ENCODE measurements around the gene ADORA1.

The ADORA1 gene

DNA sequence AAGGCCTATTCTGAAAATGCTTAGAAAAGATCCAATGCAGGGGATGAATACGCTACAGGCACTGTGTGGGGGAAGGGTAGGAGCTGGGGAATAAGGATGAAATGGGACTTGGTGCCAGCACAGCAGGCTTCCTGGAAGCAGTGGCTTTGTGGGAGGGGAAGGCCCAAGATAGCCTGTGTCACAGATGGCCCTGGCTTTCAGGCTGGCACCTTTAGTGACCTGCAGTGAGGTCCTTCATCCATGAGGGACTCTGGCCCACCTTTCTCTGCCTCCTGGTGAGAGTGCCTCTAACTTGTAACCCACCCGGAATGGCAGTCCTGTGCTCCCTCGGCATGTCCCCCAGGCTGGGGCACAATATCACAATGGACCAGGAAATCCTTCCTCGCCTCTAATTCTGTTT is 58.1 kb downstream of the ADORA1 start:
- no peak for FAIRE-seq
- no peak for DNase-seq (ENCODE audit: insufficient read length, low spot score)
- TF ChIP-seq POLR2A (IDR thresholded peaks at IDR 0.05; ENCODE audit: low read depth, low read length), result no peak
- TF ChIP-seq TAF1 (IDR thresholded peaks at IDR 0.05; ENCODE audit: low read depth, low read length), result no peak
- no peak for TF ChIP-seq POLR2AphosphoS5 (IDR thresholded peaks at IDR 0.05; ENCODE audit: low read depth, low read length)
- TF ChIP-seq SPI1 (IDR thresholded peaks at IDR 0.05; ENCODE audit: low read depth, low read length), result no peak
- no peak for TF ChIP-seq PAX5 (IDR thresholded peaks at IDR 0.05; ENCODE audit: insufficient read depth, low read length, severe bottlenecking)
- no peak for TF ChIP-seq POU2F2 (IDR thresholded peaks at IDR 0.05; ENCODE audit: low read depth, low read length)

DNA sequence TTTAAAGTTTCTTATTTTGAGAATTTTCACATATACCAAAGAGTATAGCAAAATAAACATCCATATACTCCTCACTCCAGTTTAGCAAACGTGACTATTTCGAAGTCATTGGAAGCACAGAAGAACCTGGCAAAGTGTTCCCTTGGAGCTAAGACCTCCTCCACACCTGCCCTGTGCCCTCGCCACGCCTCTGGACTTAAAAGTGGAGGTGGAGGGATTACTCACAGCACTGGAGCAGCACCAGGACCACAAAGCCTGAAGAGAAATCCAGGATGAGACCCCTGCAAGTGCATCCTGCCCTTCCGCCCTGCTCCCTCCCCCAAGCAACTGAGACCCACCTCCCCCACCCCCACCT is 58.5 kb downstream of the ADORA1 start:
- TF ChIP-seq TAF1 (IDR thresholded peaks at IDR 0.05; ENCODE audit: low read depth, low read length), result no peak
- no peak for TF ChIP-seq POLR2A (IDR thresholded peaks at IDR 0.05; ENCODE audit: low read depth, low read length)
- no peak for TF ChIP-seq POU2F2 (IDR thresholded peaks at IDR 0.05; ENCODE audit: low read depth, low read length)
- no peak for TF ChIP-seq SPI1 (IDR thresholded peaks at IDR 0.05; ENCODE audit: low read depth, low read length)
- TF ChIP-seq PAX5 (IDR thresholded peaks at IDR 0.05; ENCODE audit: insufficient read depth, low read length, severe bottlenecking), result no peak
- no peak for TF ChIP-seq POLR2AphosphoS5 (IDR thresholded peaks at IDR 0.05; ENCODE audit: low read depth, low read length)
- FAIRE-seq (no peak), DNase-seq (ENCODE audit: insufficient read length, low spot score) (no peak)

DNA sequence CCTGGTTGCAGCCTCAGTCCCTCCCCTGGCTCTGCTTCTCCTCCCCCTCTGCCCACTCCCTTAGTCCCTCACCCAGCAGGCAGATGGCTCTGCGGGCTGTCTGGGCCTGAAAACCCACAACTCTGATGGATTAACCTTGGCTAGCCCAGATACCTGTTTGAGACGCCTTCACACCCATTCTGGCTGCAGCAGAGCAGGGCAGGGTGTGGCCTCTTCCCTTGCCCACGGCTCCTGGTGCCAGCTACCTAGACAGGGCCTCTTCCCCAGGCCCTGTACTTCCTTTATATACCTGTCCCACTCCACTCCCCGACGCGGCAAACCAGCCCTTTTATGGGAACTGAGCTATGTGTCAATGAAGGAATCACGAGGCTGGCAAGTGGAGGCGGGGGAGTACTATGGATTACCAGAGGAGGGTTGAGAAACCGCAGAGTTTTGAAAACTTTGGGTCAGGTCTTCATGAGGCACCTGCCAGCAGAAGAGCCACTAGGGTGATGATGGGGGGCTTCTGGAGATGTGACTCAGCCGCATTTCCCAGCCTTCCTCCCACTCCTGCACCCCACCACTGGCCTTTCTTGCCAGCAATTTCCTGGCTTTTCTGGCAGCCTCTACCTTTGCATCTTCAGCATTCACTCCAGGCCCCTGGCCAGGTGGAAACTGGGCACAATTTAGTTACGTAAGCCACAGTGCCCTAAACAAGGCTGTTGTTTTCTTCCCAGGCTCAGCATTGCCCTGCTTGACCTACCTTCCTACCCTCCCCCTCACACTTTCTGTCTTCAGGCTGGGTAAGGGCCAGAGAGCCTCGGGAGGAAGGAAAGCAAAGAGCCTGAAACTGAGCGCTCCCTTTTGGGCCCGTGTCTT is 59.1 kb downstream of the ADORA1 start, which contains the start of gene CHI3L1:
Gene CHI3L1 (minus strand): TSS at position 259 of the 858 bp plus-strand sequence. CDS start 81 bp downstream, at position 178.
- no peak for TF ChIP-seq PAX5 (IDR thresholded peaks at IDR 0.05; ENCODE audit: insufficient read depth, low read length, severe bottlenecking)
- no peak for TF ChIP-seq POU2F2 (IDR thresholded peaks at IDR 0.05; ENCODE audit: low read depth, low read length)
- no peak for TF ChIP-seq TAF1 (IDR thresholded peaks at IDR 0.05; ENCODE audit: low read depth, low read length)
- no peak for TF ChIP-seq SPI1 (IDR thresholded peaks at IDR 0.05; ENCODE audit: low read depth, low read length)
- TF ChIP-seq POLR2AphosphoS5 (IDR thresholded peaks at IDR 0.05; ENCODE audit: low read depth, low read length), result no peak
- TF ChIP-seq POLR2A (IDR thresholded peaks at IDR 0.05; ENCODE audit: low read depth, low read length), result no peak
- DNase-seq (ENCODE audit: insufficient read length, low spot score), result no peak
- FAIRE-seq, result no peak

DNA sequence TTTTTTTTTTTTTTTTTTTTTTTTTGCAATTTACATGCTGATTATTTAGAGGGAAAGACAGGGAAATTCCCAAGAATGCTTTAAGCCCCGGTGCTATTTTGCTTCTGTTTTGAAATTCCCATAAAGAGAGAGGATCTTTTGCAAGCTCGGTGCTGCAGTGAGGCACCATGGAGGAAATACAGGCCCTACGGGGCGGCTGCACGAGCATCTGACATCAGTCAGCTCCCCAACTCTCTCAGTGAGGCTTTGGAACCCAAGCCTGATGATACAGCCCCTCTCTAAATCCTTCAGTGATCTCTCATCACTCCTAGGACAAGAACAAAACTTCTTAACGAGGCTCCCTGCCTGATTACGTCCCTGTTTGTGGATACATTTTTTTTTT is 59.8 kb downstream of the ADORA1 start:
- FAIRE-seq (no peak), DNase-seq (ENCODE audit: insufficient read length, low spot score) (no peak)
- TF ChIP-seq SPI1 (IDR thresholded peaks at IDR 0.05; ENCODE audit: low read depth, low read length) (no peak), POU2F2 (IDR thresholded peaks at IDR 0.05; ENCODE audit: low read depth, low read length) (no peak), POLR2AphosphoS5 (IDR thresholded peaks at IDR 0.05; ENCODE audit: low read depth, low read length) (no peak), POLR2A (IDR thresholded peaks at IDR 0.05; ENCODE audit: low read depth, low read length) (no peak), PAX5 (IDR thresholded peaks at IDR 0.05; ENCODE audit: insufficient read depth, low read length, severe bottlenecking) (no peak), TAF1 (IDR thresholded peaks at IDR 0.05; ENCODE audit: low read depth, low read length) (no peak)

DNA sequence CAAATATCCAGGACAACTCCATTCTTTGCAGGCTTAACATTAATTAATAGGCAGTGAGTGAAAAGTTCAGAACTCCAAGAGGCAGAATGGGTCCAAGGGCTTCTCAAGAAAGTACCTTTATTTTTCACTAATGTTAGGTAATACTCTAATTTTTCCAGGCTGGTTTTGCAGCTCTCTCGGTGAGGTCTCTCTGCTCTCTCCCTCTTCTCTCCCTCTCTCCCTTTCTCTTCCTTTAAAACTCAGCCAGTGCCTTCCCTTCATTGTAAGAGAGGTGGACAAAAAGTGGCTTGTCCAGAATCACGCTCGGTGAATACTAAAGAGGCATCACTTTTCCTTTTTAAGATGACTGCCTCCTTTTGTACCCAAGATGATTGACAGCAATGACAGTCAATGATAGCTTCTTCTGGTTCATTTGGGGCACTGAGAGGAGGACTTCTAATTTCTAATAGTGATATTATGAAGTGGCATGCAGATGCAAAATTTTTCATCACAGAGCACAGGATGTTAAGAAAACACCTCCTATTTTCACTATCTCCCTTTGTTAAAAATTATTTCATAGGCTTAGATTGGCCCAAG is 60.3 kb downstream of the ADORA1 start:
- DNase-seq (ENCODE audit: insufficient read length, low spot score), result no peak
- no peak for FAIRE-seq
- TF ChIP-seq POLR2AphosphoS5 (IDR thresholded peaks at IDR 0.05; ENCODE audit: low read depth, low read length) (no peak), PAX5 (IDR thresholded peaks at IDR 0.05; ENCODE audit: insufficient read depth, low read length, severe bottlenecking) (no peak), POU2F2 (IDR thresholded peaks at IDR 0.05; ENCODE audit: low read depth, low read length) (no peak), TAF1 (IDR thresholded peaks at IDR 0.05; ENCODE audit: low read depth, low read length) (no peak), POLR2A (IDR thresholded peaks at IDR 0.05; ENCODE audit: low read depth, low read length) (no peak), SPI1 (IDR thresholded peaks at IDR 0.05; ENCODE audit: low read depth, low read length) (no peak)

DNA sequence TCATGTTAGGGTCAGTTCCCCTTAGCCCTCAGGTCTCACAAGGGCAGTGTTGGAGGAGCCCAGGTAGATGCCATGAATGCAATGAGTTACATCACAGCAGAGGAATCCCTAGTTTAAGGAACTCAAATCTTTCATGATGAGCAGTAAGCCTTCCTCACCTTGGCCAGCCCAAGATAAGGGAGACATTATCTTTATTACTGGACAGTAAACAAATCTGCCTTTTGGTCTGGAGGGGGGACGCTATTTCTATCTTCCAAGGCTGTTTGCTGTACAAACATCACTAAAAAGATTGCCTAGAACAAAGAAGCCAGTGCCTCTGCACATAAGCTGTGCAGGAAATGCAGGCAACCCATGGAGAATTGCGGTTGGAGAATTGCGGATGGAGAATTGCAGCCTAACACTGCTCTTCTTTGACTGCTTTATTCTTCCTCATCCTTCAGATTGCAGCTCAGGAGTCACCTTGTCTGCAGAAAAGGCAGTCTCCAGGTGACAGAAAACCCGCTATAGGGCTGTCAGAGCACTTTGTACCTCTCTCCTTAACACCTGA is 61.2 kb downstream of the ADORA1 start:
- DNase-seq (ENCODE audit: insufficient read length, low spot score) (no peak), FAIRE-seq (no peak)
- TF ChIP-seq POLR2A (IDR thresholded peaks at IDR 0.05; ENCODE audit: low read depth, low read length) (no peak), TAF1 (IDR thresholded peaks at IDR 0.05; ENCODE audit: low read depth, low read length) (no peak), POU2F2 (IDR thresholded peaks at IDR 0.05; ENCODE audit: low read depth, low read length) (no peak), SPI1 (IDR thresholded peaks at IDR 0.05; ENCODE audit: low read depth, low read length) (no peak), PAX5 (IDR thresholded peaks at IDR 0.05; ENCODE audit: insufficient read depth, low read length, severe bottlenecking) (no peak), POLR2AphosphoS5 (IDR thresholded peaks at IDR 0.05; ENCODE audit: low read depth, low read length) (no peak)

DNA sequence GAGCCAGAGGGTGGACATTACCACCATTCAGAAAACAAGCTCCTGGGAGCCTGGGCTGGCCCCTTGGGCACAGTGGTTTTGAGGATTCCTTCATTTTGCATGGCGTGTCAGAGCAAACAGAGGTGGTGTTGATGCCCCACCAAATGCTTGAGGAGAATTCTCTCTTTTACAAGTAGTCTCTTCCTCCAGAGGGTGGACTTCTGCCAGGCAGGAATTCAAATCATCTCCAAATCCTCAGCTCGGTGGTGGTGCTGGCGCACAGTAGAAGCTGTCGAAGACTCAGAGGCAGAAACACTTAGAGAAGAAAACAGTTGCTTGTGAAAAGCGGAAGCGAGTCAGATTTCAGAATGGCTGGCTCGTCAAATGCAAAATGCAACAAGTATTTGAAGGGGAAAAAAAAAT is 62.4 kb downstream of the ADORA1 start:
- TF ChIP-seq POLR2A (IDR thresholded peaks at IDR 0.05; ENCODE audit: low read depth, low read length) (no peak), PAX5 (IDR thresholded peaks at IDR 0.05; ENCODE audit: insufficient read depth, low read length, severe bottlenecking) (no peak), TAF1 (IDR thresholded peaks at IDR 0.05; ENCODE audit: low read depth, low read length) (no peak), SPI1 (IDR thresholded peaks at IDR 0.05; ENCODE audit: low read depth, low read length) (no peak), POU2F2 (IDR thresholded peaks at IDR 0.05; ENCODE audit: low read depth, low read length) (no peak), POLR2AphosphoS5 (IDR thresholded peaks at IDR 0.05; ENCODE audit: low read depth, low read length) (no peak)
- FAIRE-seq, result no peak
- no peak for DNase-seq (ENCODE audit: insufficient read length, low spot score)

DNA sequence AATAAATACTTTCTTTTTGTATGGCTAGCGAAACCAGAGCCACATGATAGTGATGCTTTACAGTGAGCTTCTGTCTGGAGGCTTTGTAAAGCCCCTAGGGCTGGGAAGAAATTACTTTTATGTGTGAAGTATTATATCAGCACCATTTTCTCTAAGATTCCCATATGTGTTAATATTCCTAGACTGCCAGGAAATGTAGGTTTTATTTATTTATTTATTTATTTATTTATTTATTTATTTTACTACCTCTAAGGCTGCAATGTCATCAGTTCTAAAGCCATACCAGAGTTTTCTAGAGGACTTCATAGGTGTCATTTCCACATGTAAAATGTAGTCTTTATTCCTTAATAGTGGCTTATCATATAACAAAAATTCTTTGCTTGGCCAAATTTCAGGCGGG is 63.4 kb downstream of the ADORA1 start:
- no peak for FAIRE-seq
- no peak for TF ChIP-seq POLR2AphosphoS5 (IDR thresholded peaks at IDR 0.05; ENCODE audit: low read depth, low read length)
- TF ChIP-seq TAF1 (IDR thresholded peaks at IDR 0.05; ENCODE audit: low read depth, low read length), result no peak
- TF ChIP-seq SPI1 (IDR thresholded peaks at IDR 0.05; ENCODE audit: low read depth, low read length), result no peak
- no peak for TF ChIP-seq PAX5 (IDR thresholded peaks at IDR 0.05; ENCODE audit: insufficient read depth, low read length, severe bottlenecking)
- TF ChIP-seq POU2F2 (IDR thresholded peaks at IDR 0.05; ENCODE audit: low read depth, low read length), result no peak
- no peak for TF ChIP-seq POLR2A (IDR thresholded peaks at IDR 0.05; ENCODE audit: low read depth, low read length)

DNA sequence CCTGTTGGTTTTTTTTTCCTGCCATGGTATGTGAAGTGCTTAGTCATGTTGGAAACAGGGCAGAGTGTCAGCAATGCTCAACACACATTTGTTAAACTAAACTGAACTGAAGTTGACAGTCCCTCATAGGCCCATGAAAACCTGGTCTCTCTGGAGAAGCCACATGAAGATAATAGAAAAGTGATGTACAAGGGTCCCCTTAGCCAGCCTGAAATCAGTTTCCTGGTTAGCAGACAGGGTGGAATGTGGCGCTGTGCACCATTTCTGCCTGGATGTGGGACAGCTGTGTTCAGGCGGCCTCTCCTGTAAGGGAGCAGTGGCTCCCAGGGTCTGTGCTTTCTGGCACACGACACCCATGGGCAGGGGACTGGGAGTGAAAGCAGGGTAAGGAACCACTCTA is 68.8 kb downstream of the ADORA1 start:
- TF ChIP-seq SPI1 (IDR thresholded peaks at IDR 0.05; ENCODE audit: low read depth, low read length) (no peak), POU2F2 (IDR thresholded peaks at IDR 0.05; ENCODE audit: low read depth, low read length) (no peak), TAF1 (IDR thresholded peaks at IDR 0.05; ENCODE audit: low read depth, low read length) (no peak), PAX5 (IDR thresholded peaks at IDR 0.05; ENCODE audit: insufficient read depth, low read length, severe bottlenecking) (no peak), POLR2A (IDR thresholded peaks at IDR 0.05; ENCODE audit: low read depth, low read length) (no peak), POLR2AphosphoS5 (IDR thresholded peaks at IDR 0.05; ENCODE audit: low read depth, low read length) (no peak)
- no peak for DNase-seq (ENCODE audit: insufficient read length, low spot score)
- FAIRE-seq, result no peak

More for the DNA sequence above, 63.4 kb downstream of the ADORA1 start:
- no peak for DNase-seq (ENCODE audit: insufficient read length, low spot score)
